Activated T-cell treated with anti-CD3 and anti-CD28 coated beads for 48 hours (primary cell): Measurements from ENCODE around the gene PTPN6.

Source experiments
- DNase-seq: peaks from one replicate; pipeline ENCODE4 v3.0.0-alpha.2; 2020; ENCODE audit warnings: low read depth

The PTPN6 gene

GRCh38 chr12:6941782-6942181, 9.4 kb upstream of the PTPN6 start:
- DNase-seq = no peak

- DNase-seq = no peak
These were observed 8.9 kb upstream of the PTPN6 start for GRCh38 chr12:6942331-6942665.

- no peak for DNase-seq
These were observed 7.8 kb upstream of the PTPN6 start for GRCh38 chr12:6943389-6943721.

- peak; percentile 80 for DNase-seq
These were observed 7.3 kb upstream of the PTPN6 start, which contains the start of the genes C12orf57 and RNU7-1 for GRCh38 chr12:6943722-6944380. Gene C12orf57, plus strand, starts transcription at chr12:6944022. Its CDS starts 100 bp downstream, at chr12:6944122. Gene RNU7-1, plus strand, starts transcription at chr12:6943816.

GRCh38 chr12:6944381-6945186, 6.6 kb upstream of the PTPN6 start:
- DNase-seq = peak; percentile 84

GRCh38 chr12:6945613-6946012, 5.5 kb upstream of the PTPN6 start:
- no peak for DNase-seq

- DNase-seq = no peak
These were observed 4.9 kb upstream of the PTPN6 start for GRCh38 chr12:6946033-6946919.

GRCh38 chr12:6946920-6947374, 4.2 kb upstream of the PTPN6 start:
- DNase-seq = no peak

GRCh38 chr12:6947615-6948014, 3.5 kb upstream of the PTPN6 start:
- DNase-seq = no peak

GRCh38 chr12:6948873-6949594, 2.1 kb upstream of the PTPN6 start:
- no peak for DNase-seq

GRCh38 chr12:6950401-6950801, 755 bp upstream of the PTPN6 start:
- DNase-seq = no peak

- no peak for DNase-seq
These were observed 480 bp downstream of the PTPN6 start for GRCh38 chr12:6951551-6952120.

GRCh38 chr12:6952121-6952862, 1.1 kb downstream of the PTPN6 start:
- DNase-seq = no peak

GRCh38 chr12:6952863-6953441, 1.8 kb downstream of the PTPN6 start:
- no peak for DNase-seq

- DNase-seq = peak; percentile 71
These were observed 2.5 kb downstream of the PTPN6 start for GRCh38 chr12:6953442-6954315.

- no peak for DNase-seq
These were observed 3.4 kb downstream of the PTPN6 start for GRCh38 chr12:6954316-6955107.

- no peak for DNase-seq
These were observed 4.2 kb downstream of the PTPN6 start for GRCh38 chr12:6955108-6956020.
